GM12891 (cell line): ENCODE measurements around the gene HGF.

Experiments
- DNase-seq: peaks from one replicate; pipeline ENCODE4 v3.0.0; 2011; ENCODE audit warnings: low spot score; ENCODE audit not compliant: insufficient read length
- FAIRE-seq: peaks from 2 replicates; lab custom pipeline; 2011; peaks lifted over from hg19 to GRCh38; lab: Jason Lieb, UNC
- PAX5 ChIP-seq: IDR thresholded peaks from 2 replicates; pipeline ENCODE4 v1.6.1; 2011; ENCODE audit warnings: low read length, moderate library complexity, mild to moderate bottlenecking; ENCODE audit not compliant: insufficient read depth, severe bottlenecking
- POLR2A ChIP-seq: IDR thresholded peaks from 2 replicates; pipeline ENCODE4 v1.6.1; 2011; ENCODE audit warnings: low read depth, low read length, control low read depth
- POLR2AphosphoS5 ChIP-seq: IDR thresholded peaks from 2 replicates; pipeline ENCODE4 v1.6.1; 2011; ENCODE audit warnings: low read depth, low read length, control low read depth
- POU2F2 ChIP-seq: IDR thresholded peaks from 2 replicates; pipeline ENCODE4 v1.6.1; 2011; ENCODE audit warnings: low read depth, mild to moderate bottlenecking, control low read depth, low read length, moderate library complexity
- SPI1 ChIP-seq: IDR thresholded peaks from 2 replicates; pipeline ENCODE4 v1.6.1; 2011; ENCODE audit warnings: low read depth, low read length, control low read depth
- TAF1 ChIP-seq: IDR thresholded peaks from 2 replicates; pipeline ENCODE4 v1.6.1; 2011; ENCODE audit warnings: low read depth, low read length, control low read depth

The HGF gene

GRCh38 chr7:81705206-81705605 lies 64.6 kb downstream of the HGF start:
- DNase-seq = no peak
- TF ChIP-seq SPI1 (no peak), POLR2A (no peak), POU2F2 (no peak), POLR2AphosphoS5 (no peak), TAF1 (no peak), PAX5 (no peak)
- FAIRE-seq = no peak

DNA sequence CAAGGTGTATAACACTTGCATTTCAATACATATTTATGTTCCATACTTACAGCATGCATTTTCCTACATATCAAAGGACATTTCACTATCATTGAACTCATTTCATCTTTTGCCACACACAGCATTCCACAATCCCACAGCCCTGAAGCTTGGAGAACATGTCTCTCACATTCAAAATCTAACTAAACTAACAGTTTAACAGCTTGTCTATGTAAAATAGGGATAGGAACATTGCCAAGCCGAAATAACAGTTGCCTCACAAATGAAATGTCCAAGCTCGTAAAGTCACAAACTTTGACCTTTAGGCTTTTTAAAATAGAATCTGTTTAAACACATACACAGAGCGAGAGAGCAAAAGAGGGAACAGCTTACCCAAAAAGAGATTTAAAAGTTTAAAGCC lies 65.3 kb downstream of the HGF start:
- FAIRE-seq (no peak), DNase-seq (no peak)
- TF ChIP-seq POU2F2 = no peak
- no peak for TF ChIP-seq TAF1
- no peak for TF ChIP-seq POLR2A
- TF ChIP-seq POLR2AphosphoS5 = no peak
- TF ChIP-seq SPI1 = no peak
- TF ChIP-seq PAX5 = no peak

DNA sequence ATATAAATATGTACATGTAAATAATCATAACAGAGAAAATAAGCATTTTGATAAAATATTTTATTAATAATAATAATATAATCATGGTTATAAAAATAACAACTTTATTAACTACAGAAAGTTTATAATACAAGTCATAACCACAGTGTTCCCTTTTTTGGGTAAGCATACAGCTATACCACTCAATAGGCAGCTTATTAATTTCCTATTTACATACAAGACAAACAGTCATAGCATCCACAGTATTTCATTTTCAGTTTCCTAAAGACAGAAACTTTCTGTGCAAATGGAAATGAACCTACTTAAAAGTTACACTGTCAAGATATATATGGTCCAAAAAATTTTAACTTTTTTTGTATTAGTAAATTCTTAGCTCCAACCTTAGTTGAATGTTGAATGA lies 70.9 kb downstream of the HGF start:
- TF ChIP-seq POLR2AphosphoS5 (no peak), TAF1 (no peak), PAX5 (no peak), POU2F2 (no peak), SPI1 (no peak)
- FAIRE-seq (no peak), DNase-seq (no peak)

GRCh38 chr7:81694711-81695110 lies 75.1 kb downstream of the HGF start:
- TF ChIP-seq POLR2A = no peak
- TF ChIP-seq POLR2AphosphoS5 = no peak
- no peak for TF ChIP-seq TAF1
- TF ChIP-seq POU2F2 = no peak
- no peak for TF ChIP-seq SPI1
- no peak for TF ChIP-seq PAX5
- DNase-seq (no peak), FAIRE-seq (no peak)

GRCh38 chr7:81693894-81694293 lies 76.0 kb downstream of the HGF start:
- DNase-seq (no peak), FAIRE-seq (no peak)
- TF ChIP-seq TAF1 (no peak), PAX5 (no peak), SPI1 (no peak)

- DNase-seq (no peak), FAIRE-seq (no peak)
- TF ChIP-seq POU2F2 (no peak), PAX5 (no peak), POLR2AphosphoS5 (no peak), POLR2A (no peak), TAF1 (no peak), SPI1 (no peak)
Measured at GRCh38 chr7:81693080-81693479, 76.8 kb downstream of the HGF start.

DNA sequence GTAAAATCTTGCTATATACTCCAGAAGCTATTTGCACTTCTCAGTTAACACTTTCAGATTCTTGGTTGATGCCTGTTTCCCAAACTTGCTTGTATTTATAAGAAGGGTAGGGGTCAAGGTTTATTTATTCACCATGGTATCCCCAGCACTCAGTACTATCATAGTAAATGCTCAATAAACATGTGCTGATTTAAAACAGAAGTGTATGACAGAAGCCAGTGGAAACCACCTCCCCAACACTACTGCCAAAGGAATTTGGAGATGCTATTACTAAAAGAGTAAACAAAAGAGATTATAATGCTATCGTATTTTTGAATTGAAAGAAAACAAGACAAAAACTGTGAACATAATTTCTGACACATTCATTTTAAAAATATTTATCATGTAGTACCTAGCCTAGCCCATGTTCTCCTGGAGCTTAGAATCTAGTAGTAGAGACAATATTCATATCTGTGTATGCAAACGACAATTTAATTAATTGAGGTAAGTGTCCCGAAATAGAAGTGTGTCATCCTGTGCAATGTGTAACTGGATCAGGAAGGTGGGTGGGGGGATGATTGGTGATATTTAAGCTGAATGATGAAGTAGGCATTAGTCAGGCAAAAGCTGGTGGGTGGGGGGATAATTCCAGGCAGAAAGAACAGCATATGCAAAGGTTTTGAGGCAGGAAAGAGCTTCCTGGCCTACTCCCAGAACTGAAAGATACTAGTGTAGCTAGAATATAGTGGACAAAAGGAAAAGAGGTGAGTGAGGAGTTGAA lies 77.5 kb downstream of the HGF start:
- no peak for TF ChIP-seq POU2F2
- no peak for FAIRE-seq
- DNase-seq = no peak

- FAIRE-seq (no peak), DNase-seq (no peak)
- TF ChIP-seq SPI1 (no peak), POU2F2 (no peak), TAF1 (no peak), POLR2AphosphoS5 (no peak), POLR2A (no peak), PAX5 (no peak)
Measured at GRCh38 chr7:81691199-81691821, 78.5 kb downstream of the HGF start.

DNA sequence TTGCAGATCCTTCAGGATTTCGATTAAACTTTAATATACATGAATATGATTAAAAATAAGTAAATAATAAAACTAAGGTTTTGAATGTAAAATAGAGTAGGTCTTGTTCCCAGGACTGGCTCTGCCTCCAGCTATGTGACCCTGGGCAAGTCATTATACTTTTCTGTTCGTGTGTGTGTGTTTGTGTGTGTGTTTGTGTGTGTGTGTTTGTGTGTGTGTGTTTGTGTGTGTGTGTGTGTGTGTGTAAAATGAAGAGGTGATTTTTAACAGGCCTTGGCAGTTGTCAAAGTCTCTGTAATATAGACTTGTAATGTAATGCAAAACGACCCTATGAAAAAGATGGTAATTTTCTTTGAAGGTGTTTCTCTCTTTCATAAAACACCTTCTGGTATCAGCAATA lies 79.2 kb downstream of the HGF start:
- TF ChIP-seq SPI1 = no peak
- no peak for TF ChIP-seq POLR2A
- no peak for TF ChIP-seq POLR2AphosphoS5
- TF ChIP-seq TAF1 = no peak
- no peak for TF ChIP-seq PAX5
- TF ChIP-seq POU2F2 = no peak
- DNase-seq (no peak), FAIRE-seq (no peak)

GRCh38 chr7:81690251-81690650 lies 79.6 kb downstream of the HGF start:
- TF ChIP-seq POLR2A = no peak
- TF ChIP-seq SPI1 = no peak
- TF ChIP-seq POU2F2 = no peak
- TF ChIP-seq POLR2AphosphoS5 = no peak
- TF ChIP-seq PAX5 = no peak
- TF ChIP-seq TAF1 = no peak
- FAIRE-seq = no peak
- DNase-seq = no peak
